GM18517 (cell line): Measurements from ENCODE around the gene TMIE.
"Not testable (repeated sequence)": the region's sequence is repeated elsewhere in the genome, so short reads cannot be mapped to it uniquely, and the experiment has no call there.

Experiments
- ATAC-seq: cut with Tn5 transposase; IDR thresholded peaks from one replicate; pipeline ENCODE4 v1.9.1; 2021; ENCODE audit warnings: mild to moderate bottlenecking, moderate library complexity; ENCODE audit not compliant: unreplicated experiment

The TMIE gene

DNA sequence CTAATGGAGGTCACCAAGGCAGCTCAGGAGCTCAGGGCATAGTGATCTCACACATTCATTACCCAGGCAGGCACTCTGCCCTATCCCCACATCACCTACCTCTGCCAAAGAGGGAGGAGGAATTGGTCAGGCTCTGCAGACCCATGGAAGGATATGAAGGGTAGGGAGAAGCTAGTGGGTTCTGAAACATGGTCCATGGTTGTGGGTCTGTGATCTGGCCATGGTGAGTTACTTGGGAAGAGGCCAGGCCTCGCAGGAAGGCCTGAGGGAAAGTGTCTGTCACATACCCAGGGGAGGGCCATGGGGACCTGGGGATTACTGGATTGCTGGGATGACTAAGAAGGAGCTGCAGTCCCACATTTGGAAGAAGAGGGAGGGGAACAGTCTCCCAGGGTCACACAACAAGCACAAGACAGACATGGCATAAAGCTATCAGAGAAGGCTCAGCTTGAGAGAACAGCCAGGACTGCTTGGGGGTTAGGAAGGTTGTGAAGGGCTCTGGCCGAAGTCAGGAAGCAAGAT is 17.9 kb downstream of the TMIE start:
- no peak for ATAC-seq

DNA sequence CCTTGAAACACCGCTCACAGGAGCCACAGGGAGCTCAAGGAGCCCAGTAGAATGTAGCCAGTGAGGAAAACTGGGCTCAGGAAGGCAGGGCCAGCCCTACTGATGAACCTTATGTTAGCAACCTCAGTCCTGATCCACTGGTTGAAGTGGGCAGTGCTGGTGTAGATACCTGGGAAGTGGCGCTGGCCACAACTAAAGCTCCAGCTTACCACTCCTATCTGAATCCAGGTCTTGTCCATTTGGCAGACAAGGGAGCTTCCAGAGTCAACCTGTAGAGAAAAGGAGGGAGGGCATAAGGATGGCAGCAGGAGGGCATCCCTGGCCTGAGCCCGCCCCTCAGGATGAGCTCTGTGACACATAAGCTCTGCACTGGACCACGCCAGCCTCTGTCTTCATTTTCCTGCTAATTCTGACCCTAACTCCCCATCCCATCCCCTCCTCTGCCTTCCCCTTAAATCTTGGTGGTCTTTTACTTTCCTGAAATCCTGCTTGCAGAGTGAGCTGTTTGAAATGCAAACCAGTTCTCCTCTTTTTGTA is 18.6 kb downstream of the TMIE start:
- no peak for ATAC-seq

DNA sequence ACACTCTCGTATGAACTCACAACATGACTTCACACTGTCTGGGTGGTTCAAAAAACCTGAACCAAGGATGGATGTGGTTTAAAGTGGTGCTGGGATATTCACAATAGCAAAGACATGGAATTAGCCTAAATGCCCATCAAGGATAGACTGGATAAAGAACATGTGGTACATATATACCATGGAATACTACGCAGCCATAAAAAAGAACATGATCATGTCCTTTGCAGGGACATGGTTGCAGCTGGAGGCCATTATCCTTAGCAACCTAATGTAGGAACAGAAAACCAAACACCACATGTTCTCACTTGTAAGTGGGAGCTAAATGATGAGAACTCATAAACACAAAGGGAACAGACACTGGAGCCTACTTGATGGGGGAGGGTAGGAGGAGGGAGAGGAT is 19.8 kb downstream of the TMIE start:
- ATAC-seq, result no peak

DNA sequence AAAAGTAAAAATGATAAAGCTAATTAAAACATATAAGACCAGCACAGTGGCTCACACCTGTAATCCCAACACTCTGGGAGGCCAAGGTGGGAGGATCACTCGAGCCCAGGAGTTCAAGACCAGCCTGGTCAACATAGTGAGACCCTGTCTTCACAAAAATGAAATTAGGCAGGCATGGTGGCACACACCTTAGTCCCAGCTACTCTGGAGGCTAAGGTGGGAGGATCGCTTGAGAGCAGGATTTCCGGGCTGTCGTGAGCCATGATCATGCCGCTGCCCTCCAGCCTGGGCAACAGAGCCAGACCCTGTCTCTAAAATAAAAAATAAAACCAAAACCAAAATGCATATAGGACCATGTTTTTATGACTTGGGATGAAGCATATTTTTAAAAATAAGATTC is 21.3 kb downstream of the TMIE start:
- ATAC-seq, result no peak

DNA sequence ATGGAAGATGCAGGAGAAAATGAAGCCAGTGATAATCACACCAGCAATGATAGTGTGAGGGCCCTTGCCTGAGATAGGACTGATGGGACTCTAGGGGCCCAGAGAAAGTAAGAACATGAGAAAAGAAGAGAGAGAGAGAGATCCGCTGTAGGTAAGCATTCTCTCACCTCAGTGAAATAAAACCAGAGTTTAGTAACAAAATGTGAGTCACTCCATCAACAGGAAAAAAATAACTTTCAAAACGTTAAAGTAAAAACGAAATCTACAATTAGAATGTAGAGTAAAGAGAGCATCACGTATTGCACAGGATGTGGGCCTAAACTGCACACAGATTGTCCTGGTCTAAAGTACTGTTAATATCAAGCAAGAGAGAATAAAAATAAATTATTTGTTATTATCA is 23.2 kb downstream of the TMIE start:
- no peak for ATAC-seq

DNA sequence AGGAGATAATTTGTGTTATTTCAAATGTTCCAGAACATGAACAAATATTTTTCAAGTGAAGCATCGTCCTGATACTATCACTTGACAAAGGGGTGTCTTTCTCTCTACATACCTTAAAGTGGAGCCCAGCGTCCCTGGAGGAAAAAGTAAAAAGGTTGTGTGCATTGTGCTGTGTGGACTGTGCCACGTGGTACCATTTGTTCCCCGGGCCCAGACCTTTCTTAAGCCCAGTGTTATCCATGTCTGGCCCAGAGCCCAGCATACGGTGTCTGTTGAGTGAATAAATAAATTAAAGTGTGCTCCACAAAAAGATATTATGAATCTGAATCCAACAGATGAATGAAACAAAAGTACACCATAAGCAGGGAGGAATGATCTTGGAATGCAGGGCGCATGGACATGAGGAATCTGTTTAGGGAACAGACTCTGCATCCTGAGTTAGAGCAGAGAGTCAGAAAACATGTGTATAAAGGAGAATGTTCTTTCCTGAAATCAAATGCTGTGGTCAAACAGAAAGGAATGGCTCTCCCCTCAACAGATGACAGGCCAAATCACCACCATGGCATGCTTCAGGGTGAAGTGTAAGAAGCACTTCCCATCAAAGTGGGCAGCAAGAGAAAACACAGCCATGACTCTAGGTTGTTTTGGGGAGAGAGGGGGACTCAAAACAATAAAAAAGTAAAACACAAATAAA is 24.6 kb downstream of the TMIE start:
- no peak for ATAC-seq

DNA sequence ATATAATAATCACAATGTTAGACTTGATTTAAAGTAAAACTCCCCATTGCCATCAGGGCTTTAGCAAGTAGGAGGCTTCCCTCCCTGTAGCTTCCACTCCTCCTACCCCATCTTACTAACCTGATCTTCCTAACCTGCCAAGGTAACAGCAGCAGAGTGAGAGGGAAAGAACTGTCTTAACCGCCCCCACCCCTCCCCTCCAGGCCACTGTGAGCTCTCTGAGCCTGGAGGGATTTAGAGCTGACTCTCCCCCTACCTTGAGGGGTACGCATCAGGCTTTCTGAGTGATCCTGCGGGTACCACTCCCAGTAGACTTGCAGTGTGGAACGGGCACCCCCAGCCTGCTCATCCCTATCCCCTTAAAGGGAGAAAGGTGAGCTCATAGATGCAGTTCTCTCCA is 27.8 kb downstream of the TMIE start:
- ATAC-seq, result no peak

DNA sequence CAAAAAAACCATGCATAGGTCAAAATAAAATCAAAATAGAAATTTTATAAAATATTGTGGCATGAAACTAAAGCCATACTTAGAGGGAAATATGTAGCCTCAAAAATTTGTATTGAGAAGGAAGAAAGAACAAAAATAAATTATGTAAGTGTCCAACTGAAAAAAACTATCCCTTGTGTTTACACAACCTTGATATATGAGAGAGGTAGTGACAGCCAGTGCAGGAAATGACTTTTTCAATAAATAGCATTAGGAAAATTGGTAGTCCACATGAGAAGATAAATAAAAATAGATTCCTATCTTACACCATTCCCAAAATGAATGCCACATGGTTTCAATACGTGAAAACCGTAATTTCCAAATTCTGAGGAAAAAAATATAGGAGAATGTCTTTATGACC is 29.6 kb downstream of the TMIE start:
- no peak for ATAC-seq

DNA sequence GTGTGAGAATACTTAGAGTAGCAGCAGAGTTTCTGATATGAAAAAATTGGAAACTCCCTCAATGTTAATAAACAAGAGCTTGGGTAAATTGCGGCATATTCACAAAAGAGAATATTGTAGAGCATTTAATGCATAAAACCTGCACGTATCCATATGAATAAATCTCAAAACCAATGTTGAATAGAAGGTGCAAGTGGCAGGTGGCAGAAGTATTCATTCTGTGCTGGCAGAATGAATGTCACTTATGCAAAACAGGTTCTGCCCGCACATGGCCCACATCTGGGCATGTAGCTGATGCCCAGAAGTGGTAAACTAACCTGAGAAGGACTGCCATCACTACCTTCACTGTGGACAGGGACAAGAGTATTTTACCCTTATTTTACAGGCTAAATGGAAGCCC is 30.6 kb downstream of the TMIE start:
- ATAC-seq, result peak; percentile 59

DNA sequence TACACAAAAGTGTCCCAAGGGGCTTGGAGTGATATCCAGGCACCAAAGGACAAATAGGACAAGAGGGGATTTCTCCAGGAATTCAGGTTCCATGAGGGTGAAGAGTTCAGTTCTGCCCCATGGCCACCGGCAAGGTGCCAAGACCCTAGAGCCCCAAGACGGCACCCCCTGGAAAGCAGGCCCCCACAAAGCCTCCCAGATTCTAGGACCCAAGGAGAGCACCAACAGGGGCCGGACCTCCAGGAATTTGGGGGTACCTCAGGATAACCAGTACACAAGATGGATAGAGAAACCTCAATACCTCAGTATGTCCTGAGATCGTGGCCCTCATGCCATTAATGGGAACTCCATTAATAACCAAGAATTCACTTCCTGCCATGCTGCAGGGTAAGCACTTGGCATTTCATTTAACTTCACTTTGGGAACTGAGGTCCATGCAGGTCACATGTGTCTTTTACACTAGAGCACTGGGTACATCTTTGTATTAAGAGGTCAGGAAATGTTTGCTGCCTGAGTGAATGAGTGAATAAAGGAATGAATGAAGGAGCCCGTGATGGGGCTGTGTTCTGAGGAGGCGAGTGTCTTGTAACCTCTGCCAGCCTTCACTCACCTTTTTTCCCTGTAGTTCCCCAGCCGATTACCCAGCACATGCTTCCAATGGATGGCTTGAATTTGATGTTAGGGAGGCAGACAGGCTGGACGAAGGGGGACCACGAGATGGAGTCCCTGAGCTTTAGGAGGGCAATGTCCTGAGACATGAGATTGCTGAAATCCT is 32.0 kb downstream of the TMIE start:
- no peak for ATAC-seq

DNA sequence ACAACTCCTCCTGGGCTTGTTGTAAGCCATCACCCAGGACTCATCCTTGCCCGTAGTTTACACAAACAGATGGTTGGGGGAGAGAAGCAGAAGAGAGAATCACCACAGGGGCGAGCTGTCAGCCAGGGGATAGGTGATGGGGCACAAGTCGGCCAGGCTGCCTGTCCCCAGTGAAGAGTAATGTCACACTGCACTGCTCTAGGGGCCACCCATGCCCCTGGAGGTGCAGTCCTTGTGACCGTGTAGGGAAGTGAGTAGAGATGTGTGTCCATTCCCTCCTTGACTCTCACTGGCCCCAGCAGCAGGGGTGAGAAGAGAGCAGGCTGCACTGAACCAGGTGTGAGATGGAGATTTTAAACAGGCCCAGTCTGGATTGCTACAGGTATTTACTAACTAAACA is 33.6 kb downstream of the TMIE start:
- no peak for ATAC-seq

DNA sequence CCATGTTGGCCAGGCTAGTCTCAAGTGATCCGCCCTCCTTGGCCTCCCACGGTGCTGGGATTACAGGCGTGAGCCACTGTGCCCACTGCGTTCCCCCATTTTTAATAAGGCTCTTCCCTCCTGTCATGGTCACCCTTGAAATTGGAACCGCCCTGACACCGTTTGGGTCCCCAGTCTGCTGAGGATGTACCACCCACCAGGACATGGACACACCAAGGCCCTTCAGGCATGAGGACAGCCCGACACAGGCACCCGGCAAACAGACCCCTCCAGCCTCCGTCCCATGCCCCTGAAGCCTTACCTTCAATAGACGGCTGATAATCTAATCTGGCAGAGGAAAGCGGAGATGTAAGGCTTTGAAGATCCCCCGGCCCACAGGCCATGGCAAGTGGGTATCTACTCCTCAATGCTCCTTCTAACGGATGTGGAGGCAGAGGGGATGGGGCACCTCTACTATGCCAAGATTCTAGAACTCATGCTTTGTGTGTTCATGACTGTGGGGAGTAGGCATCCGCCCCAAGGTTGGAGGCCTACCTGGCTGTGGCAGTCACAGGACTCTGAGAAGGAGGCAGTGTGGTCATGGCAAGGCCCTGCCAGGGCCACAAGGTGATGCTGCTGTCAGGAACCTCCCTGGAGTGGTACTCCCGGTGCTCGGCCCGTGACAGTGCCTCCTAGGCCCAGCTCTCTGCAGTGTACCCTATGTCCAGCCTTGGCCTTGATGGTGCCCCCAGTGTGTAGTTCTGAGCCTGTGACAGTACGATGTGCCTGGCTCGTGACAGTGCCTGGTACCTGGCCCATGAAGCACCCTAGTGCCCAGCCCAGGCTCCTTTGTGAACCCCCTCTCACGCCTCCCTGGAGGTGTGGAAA is 35.0 kb downstream of the TMIE start:
- no peak for ATAC-seq

DNA sequence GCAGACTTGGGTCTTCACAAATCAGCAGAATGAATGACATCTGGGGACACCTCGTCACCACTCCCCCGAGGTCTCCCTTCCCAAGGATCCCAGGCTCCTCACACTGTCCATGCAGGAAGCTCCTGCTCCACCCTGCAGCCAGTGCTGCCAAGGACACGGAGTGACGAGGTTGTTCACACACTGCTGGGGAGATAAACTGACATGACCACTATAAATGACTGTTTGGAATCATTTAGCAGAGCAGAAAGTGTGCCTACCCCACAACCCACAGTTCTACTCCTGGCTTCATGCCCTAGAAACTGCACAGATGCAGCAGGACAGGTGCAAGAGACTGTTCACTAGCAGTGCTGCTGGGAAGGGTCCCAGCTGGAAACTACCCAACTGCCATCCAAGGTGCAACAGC is 36.1 kb downstream of the TMIE start:
- no peak for ATAC-seq

DNA sequence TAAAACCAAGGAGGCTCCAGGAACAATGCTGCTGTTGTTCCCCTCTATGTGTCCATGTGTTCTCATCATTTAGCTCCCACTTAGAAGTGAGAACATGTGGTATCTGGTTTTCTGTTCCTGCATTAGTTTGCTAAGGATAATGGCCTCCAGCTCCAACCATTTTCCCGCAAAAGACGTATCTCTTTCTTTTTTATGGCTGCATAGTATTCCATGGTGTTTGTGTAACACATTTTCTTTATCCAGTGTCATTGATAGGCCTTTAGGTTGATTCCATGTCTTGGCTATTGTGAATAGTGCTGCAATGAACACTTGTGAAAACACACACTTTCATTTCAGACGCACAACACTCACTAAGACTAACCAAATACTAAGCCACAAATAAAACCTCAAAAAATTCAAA is 38.4 kb downstream of the TMIE start:
- ATAC-seq, result not testable (repeated sequence)

DNA sequence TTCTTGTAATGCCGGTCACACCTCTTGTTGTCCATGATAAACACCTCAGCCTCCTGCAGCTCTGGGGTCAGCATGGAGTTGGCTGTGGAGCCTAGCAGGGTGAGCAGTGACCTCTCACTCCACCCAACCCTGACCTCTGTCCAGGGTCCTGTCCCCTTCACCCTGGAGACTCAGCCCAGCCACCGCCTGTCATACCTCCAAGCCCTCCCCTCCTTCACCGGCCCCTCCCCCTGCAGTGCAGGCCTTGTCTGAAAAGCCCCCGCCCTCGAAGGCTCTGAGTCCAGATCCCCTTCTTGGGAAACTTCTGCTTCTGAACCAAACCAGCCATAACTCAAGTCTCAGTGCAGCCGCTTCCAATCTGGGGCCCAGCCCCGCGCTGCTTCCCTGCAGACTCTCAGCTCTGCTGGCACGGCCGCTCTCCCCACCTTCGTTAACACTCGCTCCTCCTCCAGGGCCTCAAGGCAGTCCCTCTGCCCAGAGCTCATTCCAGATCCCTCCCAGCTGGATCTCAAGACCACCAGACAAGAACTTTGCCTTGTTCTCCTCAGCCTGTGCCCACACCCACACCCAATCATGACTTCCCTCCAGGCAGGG is 41.9 kb downstream of the TMIE start:
- ATAC-seq, result no peak

DNA sequence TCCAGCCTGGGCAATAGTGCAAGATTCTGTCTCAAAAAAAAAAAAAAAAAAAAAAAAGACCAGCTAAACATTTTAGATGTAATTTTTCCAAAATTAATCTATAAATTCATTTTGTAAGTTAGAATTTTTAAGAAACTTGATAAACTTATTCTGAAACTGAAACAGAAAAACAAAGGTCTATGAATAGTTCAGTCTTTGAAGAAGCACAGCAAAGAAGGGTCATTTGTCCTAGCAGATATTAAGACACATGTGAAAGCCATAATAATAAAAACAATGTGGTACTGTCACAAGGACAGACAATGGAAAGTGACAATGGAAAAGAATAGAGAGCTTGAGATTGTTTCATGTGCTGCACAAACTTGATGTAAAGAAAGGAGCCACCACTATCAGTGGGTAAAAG is 45.5 kb downstream of the TMIE start:
- ATAC-seq, result no peak

DNA sequence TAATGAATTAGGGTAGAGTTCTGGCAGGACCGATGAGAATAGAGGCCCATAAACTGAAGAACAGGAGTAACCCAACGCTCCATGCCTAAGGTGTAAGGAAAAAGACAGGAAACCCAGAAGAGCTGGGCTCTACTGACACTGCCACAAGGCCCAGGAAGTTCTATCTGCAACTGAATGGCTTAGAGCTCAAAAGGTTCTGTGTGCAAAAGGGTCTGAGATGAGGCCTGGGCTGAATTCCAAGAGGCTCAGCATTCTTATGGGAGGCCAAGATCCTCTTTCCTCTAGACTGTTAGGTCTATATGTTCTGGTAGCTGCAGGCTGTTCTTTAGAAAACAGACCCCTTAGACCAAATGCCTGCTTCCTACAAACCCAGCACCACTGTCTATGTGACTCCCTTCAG is 47.0 kb downstream of the TMIE start:
- ATAC-seq, result no peak

DNA sequence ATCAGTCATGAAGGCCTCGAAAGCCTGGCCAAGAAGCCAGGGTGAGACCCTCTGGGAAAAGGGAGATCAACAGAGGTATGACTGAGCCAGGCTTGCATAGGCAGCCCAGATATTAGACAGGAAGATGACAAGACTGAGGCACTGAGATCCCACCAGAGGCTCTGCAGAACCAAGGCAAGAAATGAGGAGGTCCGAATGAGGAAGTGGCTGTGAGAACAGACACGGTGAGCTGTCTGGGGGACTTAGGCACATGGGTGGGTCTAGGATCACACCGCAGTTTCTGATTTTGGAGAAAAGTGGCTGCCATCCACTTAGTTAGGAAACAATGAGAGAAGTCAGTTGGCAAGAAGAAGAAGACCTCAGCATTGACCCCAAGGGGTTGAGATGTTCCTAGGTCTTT is 47.9 kb downstream of the TMIE start:
- no peak for ATAC-seq

DNA sequence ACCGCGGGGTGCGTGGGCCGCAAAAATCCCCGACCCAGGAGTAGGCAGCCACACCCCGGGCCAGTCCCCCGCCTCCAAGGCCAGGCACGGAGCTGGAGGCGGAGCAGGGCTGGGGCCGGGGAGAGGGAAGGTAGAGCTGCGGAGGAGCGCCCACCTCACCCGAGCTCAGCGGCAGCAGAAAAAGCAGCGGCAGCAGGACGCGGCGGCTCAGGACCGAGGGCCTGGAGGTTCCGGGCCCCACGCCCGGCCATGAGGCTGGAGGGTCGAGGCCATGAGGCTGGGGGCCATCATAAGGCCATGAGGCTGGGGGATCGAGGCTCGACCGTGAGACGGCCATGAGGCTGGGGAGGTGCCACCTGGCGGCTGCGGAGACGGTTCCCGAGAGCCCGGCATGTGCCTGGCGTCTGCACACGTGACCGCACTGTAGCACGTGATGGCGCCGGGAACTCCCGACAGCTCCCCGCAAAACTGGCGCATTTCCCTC is 49.4 kb downstream of the TMIE start:
- no peak for ATAC-seq

DNA sequence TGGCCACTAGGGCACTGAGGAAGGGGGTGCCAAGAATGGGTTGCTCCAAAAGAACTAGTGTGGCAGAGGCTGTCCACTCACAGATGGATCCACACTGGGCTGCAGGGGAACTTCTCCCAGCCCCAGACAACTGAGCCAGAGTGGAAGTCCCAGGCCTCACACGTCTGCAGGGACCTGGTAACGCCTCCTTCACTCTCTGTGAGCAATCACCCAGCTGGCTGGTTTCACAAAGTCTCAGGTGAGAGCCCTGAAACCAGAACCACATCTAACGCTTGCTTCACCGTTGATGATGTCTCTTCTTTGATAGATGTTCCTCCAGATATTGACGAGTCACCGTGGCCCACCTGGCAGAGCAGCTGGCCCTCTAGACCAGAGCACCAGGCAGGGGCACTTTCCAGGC is 51.9 kb downstream of the TMIE start:
- peak; percentile 67 for ATAC-seq

DNA sequence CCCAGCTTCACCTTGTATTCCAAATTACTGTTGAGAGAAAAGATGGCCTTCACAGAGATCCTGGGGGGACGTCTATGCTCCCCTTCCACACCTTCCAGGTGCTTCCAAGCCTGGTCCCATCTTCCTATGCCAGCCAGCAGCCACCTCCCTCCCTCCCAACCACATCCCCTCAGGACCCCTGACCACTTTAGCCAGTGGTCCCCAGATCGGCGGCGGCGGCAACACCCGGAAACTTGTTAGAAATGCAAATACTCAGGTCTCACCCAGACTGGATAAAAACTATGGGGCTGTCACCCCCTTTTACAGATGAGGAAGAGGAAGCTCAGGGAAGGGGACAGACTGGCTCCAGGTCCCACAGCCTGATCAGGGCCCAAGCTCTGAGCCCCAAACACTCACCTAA is 54.5 kb downstream of the TMIE start:
- ATAC-seq, result no peak
